HG03469 (cell line): ENCODE results near the gene MRPS2.
"Not testable (repeated sequence)": the region's sequence is repeated elsewhere in the genome, so short reads cannot be mapped to it uniquely, and the experiment has no call there.

Experiments used
- ATAC-seq: cut with Tn5 transposase; IDR thresholded peaks from one replicate; pipeline ENCODE4 v1.9.1; 2021; ENCODE audit warnings: mild to moderate bottlenecking, moderate library complexity, moderate number of reproducible peaks; ENCODE audit not compliant: unreplicated experiment

The MRPS2 gene

DNA sequence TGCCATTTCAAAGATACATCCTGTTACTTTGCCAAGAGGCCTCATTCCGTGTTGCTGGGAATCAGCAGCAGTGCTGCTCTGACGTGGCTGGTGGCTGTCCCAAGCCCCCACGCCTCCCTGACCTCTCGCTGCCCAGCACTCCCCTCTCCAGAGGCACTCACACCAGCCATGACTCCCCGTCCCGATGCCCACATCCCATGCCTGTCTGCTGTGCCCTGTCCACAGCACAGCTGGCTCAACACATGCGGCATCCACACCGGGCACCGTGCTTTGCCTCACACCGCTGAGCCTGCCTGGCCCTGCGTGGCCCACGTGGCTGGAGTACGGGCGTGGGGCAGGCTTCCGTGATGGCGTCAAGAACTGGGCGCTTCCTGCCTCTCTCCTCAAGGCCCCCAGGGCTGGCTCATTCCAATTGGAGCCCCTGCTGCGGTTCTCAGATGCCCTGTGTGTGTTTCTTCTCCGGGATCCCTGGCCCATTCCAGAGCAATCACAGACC lies 12.9 kb downstream of the MRPS2 start:
- ATAC-seq = no peak

- not testable (repeated sequence) for ATAC-seq
Observed at GRCh38 chr9:135513906-135514305, 13.4 kb downstream of the MRPS2 start.

DNA sequence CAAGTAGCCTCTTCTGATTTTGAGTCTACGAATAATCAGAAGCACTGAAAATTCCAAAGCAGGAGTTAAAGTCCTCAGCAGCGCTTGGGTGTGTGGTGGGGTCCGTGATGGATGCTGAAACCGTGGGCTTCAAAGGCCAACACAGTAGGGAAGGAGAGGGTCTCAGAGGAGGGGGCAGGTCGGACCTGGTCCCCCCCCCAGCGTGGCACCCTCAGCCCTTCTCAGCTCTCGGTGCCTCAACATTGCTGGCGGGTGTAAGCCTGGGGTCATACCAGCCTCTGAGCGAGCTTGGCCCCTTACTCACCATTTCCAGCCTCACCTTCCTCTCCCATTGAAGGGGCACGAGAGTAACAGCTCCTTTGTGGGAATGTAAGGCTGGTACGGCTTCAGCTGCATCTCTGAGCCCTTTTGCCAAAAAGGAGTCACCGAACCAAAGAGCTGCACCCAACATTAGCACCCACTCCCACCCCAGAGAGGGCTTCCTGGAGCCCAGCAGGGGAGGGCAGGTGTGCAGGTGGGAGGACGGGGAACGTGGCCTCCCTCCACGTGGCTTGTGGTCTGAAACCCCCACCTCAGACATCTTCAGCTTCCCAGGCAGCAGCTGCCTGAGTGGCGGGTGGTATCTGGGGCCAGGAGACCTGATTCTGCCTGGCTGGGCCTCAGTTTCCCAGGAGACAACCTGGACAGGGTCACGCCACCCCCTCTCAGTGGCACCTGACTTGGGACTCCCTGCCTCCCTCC lies 14.0 kb downstream of the MRPS2 start:
- ATAC-seq = no peak

DNA sequence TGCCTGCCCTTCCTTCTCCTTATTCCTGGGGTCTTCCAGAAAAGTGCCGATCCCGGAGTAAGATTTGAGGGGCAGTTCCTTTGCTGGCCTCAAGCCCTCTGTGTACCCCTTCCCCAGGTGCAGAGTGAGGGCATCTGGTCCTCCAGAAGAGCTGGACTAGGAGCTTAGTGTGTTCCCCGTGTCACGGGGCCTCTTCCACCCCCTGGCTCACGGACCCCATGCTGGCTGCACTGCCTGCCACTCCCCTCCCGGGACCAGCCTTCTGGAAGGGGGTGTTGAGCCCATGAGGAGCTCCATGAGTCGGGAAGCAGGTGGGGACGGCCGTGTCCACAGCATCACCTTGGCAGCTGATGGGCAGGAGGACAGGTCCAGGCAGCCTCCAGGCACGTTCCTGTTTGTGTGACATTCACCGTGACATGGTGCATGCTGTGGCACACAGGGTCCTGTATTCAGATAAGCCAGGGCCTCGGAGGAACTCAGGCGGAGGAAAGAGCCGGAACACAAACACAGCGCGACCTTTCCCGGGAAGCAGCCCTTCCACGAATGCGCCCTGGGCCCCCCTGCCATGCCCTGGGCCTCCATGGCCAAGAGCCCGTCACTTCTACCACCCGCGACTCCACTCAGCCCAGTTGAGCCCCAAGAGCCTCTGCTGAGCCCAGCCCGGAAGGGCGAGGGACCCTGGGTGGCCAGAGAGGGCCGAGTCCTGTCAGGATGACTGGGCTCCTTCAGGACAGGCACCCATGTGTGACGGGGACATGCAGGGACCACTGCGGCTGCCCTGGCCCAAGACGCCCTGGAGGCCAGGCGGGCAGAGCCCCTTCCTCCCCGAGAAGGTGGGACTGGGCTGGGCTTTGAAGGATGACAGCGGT lies 14.8 kb downstream of the MRPS2 start:
- ATAC-seq = no peak

- no peak for ATAC-seq
Observed at GRCh38 chr9:135516132-135516860, 15.8 kb downstream of the MRPS2 start.

GRCh38 chr9:135517407-135517822 lies 16.9 kb downstream of the MRPS2 start:
- ATAC-seq = no peak

DNA sequence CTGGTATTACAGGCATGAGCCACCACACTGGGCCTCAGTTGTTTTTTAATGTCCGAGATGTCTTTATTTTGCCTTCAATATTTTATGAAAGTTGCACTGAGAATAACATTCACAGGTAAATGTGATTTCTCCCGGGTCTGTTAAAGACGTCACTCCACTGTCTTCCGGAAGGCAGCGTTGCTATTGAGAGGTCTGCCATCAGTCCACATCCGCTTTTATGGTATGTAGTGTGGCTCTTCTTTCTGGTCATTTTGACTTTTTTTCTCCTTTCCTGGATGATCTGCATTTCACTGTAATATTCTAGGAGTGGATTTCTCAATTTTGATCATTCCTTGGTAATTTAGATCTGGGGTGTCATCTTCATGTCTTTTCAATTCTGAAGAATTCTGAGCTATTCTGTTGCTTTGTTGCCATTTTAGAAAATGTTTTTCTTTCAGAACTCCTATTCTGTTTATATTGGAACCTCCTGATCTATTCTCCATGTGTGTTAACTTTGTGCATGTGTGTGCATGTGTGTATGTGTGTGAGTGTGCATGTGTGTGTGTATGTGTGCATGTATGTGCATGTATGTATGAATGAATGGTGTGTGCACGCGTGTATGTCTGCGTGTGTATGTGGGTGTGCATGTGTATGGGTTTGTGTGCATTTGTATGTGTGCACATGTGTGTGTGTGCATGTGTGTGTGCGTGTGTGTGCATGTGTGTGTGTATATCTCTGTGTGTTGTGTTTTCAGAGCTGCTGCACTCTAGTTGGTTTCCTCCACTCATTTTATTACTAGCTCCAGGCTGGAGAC lies 18.9 kb downstream of the MRPS2 start:
- ATAC-seq = no peak

DNA sequence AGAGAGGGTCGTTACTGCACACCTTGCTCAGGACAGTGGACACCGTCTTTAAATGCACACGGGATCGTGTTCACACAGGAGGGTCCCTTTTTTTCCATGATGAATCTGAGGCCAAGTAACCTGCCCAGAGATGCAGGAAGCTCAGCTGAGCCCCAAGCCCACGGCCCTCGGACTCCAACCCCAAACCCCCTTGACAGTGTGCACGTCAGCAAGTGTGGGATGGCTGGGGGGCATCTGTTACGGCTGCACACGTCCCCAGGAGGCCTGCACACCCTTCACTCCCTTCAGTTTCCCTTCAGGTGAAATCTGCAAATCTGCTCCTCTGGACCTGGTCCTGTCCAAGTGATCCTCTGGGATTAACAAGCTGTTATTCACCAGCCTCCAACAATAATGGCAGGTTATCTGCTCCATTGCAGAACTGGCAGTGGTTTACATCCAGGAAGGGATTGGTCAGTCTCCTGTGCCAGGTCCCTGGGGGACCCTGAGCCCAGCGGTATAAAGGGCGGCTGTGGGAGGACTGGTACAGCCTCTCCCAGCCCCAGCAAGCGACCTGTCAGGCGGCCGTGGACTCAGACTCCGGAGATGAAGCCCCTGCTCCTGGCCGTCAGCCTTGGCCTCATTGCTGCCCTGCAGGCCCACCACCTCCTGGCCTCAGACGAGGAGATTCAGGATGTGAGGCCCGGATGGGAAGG lies 20.6 kb downstream of the MRPS2 start, which contains the start of gene LCN1:
LCN1 (plus strand) TSS at position 525 of the 692 bp plus-strand sequence; CDS start at position 583, 58 bp downstream.
- no peak for ATAC-seq

- no peak for ATAC-seq
Observed at GRCh38 chr9:135521608-135522095, 21.2 kb downstream of the MRPS2 start.

DNA sequence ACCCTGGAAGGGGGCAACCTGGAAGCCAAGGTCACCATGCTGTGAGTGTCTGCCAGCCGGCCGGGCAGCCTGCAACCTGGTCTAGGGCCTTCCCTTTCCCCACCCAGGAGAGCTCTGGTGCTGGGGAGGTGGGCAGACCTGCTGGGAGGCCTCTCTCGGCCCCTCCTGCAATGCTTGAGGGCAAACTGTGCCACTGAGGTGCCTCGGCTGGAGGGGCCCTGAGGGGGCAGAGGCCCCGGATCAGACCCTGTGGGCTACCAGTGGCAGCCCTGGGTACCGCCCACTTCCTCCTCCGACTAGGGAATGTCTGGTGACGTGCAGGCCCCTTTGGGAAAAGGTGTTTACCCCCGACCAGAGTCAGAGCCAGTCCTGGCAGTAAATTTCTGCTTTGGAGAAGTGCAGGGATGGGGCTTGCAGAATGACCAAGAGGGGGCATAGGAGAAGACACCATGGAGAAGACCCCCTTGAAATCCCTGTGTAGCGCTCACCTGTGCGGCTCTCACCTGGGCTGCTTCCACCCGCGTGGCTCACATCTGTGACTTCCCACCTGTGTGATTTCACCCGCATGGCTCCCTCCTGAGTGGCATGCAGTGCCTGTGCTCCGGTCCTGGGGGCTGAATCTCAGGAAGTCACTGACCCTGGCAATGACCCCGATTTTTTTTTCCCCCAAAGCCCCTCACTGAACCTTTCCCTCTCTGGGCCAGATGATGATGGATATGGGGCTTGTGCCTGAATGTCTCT lies 21.8 kb downstream of the MRPS2 start:
- no peak for ATAC-seq

GRCh38 chr9:135522931-135523330 lies 22.4 kb downstream of the MRPS2 start:
- no peak for ATAC-seq

GRCh38 chr9:135523521-135524129 lies 23.1 kb downstream of the MRPS2 start:
- ATAC-seq = no peak

DNA sequence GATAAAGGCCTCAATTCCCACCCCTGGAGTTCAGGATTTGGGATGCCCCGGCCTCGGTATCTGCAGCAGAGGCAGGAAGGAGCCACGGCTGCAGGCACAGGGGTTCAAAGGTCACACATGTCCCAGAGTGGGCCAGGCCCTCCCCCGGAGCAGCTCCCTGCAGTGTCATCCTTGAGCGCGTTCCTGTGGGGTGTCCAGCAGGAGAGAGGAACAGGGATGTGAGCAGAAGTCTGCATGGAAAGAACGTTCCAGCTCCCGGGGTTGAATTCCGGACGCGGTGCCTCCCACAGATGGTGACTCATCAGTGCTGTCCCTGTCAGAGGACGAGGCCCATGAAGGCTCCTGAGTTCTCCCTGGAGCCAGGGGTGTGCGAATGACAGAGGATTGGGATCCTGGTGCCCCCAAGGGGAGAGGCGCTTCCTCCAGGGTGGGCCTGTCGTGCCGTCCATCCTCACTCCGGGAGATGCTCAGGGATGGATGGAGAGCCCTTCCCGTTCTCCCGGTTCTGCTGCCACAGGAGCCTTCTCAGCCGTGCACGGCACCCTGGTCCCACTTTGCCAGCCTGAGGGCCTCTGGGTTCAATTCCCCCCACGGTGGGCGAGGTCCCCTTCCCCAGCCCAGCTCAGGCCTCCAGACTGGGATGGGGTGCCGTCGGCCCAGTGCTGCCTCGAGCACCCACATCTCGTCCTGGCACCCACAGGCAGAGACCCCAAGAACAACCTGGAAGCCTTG lies 23.8 kb downstream of the MRPS2 start:
- ATAC-seq = no peak

DNA sequence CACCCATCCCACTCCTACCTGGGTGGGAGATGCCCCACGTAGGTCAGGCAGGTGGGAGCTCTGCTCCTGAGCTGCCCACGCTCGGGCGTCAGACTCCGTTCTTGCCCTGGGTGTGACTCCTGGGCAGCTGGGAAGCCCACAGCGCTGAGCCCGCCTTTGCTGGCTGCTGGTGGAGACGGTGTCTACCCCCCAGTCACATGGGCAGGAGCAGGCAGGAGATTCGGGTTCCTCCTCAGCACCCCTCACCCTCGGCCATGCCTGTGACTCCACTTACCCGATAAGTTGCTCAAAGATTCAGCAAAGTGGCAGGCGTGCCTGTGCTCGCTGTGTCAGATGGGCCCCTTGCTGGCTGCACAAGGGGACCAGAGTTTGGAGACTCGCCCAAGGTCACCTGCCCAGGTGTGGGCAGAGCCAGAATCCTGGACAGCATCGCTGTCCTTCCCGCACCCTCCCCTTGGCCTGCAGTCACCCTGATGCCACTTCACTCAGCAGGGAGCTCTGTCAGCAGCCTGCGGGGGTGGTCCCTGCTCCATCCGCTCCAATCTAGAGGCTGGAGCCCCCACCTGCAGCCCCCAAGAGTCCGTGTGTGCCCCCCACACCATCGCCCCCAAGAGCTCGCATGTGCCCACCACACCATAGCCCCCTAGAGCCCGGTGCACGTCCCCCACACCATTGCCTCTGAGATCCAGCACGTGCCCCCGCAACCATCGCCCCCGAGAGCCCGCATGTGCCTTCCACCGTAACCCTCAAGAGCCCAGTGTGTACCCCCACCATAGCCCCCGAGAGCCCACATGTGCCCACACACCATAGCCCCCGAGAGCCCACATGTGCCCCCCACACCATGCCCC lies 25.0 kb downstream of the MRPS2 start:
- ATAC-seq = no peak

GRCh38 chr9:135526089-135526729 lies 25.7 kb downstream of the MRPS2 start:
- ATAC-seq = no peak
